Measurements from ENCODE around the gene SST.

Gene SST

GRCh38 chr3:187626581-187626980, 43.6 kb downstream of the SST start:
- no peak for DNase-seq

- no peak for DNase-seq
These were observed 45.6 kb downstream of the SST start for GRCh38 chr3:187624588-187624987.

- no peak for DNase-seq
These were observed 46.8 kb downstream of the SST start for GRCh38 chr3:187623285-187623814.

- DNase-seq, result no peak
These were observed 48.3 kb downstream of the SST start for GRCh38 chr3:187621881-187622280.

- DNase-seq, result no peak
These were observed 50.7 kb downstream of the SST start for GRCh38 chr3:187619461-187619860.

Data from activated naive CD4-positive, alpha-beta T cell (primary cell).